ENCODE results near the gene NTN3. TPM values are rescaled to one million over a fixed set of nuclear protein-coding genes. Genes with fewer than 3 reads are reported as not detected.

NTN3 gene
- total RNA-seq, 1 donor = 0.36 TPM

DNA sequence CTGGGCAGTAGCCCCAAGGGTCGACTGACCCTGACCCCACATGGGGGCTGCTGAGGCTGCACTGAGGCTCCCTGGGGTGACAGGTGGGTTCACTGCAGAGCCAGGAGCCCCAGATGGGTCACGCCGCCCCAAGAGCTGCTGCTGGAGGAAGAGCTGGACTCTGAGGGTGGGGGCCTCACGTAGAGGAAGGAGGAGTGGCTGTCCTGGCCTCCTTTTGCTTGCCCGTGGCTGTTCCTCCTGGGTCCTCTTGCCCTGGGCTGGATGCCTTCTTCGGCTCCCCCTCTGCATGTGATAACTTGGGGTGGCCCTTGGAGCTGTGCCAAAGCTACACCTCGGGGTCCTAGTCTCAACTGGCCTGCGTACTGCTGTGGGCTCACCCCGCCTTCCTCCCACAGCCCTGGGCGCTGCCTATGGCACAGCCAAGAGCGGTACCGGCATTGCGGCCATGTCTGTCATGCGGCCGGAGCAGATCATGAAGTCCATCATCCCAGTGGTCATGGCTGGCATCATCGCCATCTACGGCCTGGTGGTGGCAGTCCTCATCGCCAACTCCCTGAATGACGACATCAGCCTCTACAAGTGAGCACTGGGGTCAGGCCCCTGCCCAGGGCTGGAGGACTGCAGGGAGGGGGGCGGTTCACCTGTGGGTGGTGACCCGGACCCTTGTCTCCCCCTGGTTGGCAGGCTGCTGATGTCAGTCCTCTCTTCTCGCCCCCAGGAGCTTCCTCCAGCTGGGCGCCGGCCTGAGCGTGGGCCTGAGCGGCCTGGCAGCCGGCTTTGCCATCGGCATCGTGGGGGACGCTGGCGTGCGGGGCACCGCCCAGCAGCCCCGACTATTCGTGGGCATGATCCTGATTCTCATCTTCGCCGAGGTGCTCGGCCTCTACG, 48.0 kb downstream of the NTN3 start:
- no peak overlapping the region for H2AFZ ChIP-seq (ENCODE audit: low read length)
- no peak overlapping the region for H3K4me3 ChIP-seq (ENCODE audit: insufficient read depth, low read length)
- no peak overlapping the region for H3K4me2 ChIP-seq (ENCODE audit: insufficient read depth, low read length)
- H3K27ac ChIP-seq (ENCODE audit: low read depth, low read length) = no peak overlapping the region
- peak; percentile 78 for DNase-seq (ENCODE audit: insufficient read length, low spot score, missing footprints)
- peaks cover 21% of the 10 kb centered on the region for H3K36me3 ChIP-seq (ENCODE audit: insufficient read depth, low read length)
- H3K9me3 ChIP-seq (ENCODE audit: low read depth, low read length) = no peaks in the 10 kb centered on the region
- peaks cover 63% of the 10 kb centered on the region for H4K20me1 ChIP-seq (ENCODE audit: insufficient read depth, low read length)
- no peaks in the 10 kb centered on the region for H3K27me3 ChIP-seq (ENCODE audit: insufficient read depth, low read length)
- TF ChIP-seq, protein P1, sequence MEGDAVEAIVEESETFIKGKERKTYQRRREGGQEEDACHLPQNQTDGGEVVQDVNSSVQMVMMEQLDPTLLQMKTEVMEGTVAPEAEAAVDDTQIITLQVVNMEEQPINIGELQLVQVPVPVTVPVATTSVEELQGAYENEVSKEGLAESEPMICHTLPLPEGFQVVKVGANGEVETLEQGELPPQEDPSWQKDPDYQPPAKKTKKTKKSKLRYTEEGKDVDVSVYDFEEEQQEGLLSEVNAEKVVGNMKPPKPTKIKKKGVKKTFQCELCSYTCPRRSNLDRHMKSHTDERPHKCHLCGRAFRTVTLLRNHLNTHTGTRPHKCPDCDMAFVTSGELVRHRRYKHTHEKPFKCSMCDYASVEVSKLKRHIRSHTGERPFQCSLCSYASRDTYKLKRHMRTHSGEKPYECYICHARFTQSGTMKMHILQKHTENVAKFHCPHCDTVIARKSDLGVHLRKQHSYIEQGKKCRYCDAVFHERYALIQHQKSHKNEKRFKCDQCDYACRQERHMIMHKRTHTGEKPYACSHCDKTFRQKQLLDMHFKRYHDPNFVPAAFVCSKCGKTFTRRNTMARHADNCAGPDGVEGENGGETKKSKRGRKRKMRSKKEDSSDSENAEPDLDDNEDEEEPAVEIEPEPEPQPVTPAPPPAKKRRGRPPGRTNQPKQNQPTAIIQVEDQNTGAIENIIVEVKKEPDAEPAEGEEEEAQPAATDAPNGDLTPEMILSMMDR (IDR thresholded peaks at IDR 0.05; ENCODE audit: extremely low read depth, low read depth, low read length) = peak; percentile 9
- peaks cover 38% of the 10 kb centered on the region for H3K4me1 ChIP-seq (ENCODE audit: insufficient read depth, low read length)
- peaks cover 92% of the 10 kb centered on the region for H3K79me2 ChIP-seq (ENCODE audit: insufficient read depth, low read length)

DNA sequence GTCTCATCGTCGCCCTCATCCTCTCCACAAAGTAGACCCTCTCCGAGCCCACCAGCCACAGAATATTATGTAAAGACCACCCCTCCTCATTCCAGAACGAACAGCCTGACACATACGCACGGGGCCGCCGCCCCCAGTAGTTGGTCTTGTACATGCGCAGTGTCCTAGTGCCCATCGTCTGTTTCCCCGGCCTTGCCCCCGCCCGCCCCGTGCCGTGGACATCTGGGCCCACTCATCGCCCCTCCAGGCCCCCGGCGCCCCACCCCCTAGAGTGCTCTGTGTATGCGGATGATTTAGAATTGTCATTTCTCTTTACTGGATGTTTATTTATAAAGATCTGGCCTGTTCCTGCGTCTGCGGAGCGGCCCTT, 48.6 kb downstream of the NTN3 start:
- Histone ChIP-seq H3K79me2 (ENCODE audit: insufficient read depth, low read length) (peaks cover 92% of the 10 kb centered on the region), H3K4me3 (ENCODE audit: insufficient read depth, low read length) (no peak overlapping the region), H2AFZ (ENCODE audit: low read length) (no peak overlapping the region), H3K27ac (ENCODE audit: low read depth, low read length) (peak overlapping the region; percentile 41), H3K4me2 (ENCODE audit: insufficient read depth, low read length) (peak overlapping the region; percentile 65), H3K27me3 (ENCODE audit: insufficient read depth, low read length) (no peaks in the 10 kb centered on the region), H3K9me3 (ENCODE audit: low read depth, low read length) (no peaks in the 10 kb centered on the region), H3K4me1 (ENCODE audit: insufficient read depth, low read length) (peaks cover 38% of the 10 kb centered on the region), H3K36me3 (ENCODE audit: insufficient read depth, low read length) (peaks cover 27% of the 10 kb centered on the region), H4K20me1 (ENCODE audit: insufficient read depth, low read length) (peaks cover 60% of the 10 kb centered on the region)
- TF ChIP-seq, protein P1 (IDR thresholded peaks at IDR 0.05; ENCODE audit: extremely low read depth, low read depth, low read length) = no peak
- no peak for DNase-seq (ENCODE audit: insufficient read length, low spot score, missing footprints)

DNA sequence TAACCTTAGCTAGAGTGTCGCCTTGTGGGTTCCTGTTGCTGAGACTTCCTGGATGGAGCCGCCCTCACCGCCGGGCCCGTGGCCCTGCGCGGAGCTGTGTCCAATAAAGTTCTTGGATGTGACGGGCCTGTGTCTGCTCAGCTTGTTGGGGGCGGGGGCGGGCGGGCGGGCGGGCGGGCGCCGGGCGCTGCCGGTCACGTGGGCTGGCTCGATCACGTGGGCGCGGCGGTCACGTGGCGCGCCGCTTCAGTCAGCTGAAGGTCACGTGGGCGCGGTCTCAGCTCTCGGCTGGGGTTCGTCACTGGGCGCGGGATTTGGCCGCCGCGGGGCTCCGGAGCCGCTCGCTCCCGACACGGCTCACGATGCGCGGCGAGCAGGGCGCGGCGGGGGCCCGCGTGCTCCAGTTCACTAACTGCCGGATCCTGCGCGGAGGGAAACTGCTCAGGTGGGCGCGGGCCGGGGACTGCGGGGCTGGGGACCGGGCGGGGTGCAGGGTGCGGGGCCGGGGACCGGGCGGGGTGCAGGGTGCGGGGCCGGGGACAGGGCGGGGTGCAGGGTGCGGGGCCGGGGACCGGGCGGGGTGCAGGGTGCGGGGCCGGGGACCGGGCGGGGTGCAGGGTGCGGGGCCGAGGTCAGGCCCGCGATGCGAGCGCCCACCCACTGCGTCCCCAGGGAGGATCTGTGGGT, 49.1 kb downstream of the NTN3 start, which contains the start of gene AMDHD2:
AMDHD2 (plus strand) TSS at position 275 of the 687 bp plus-strand sequence; CDS start at position 363, 88 bp downstream.
- Histone ChIP-seq H3K36me3 (ENCODE audit: insufficient read depth, low read length) (peaks cover 31% of the 10 kb centered on the region), H3K4me1 (ENCODE audit: insufficient read depth, low read length) (peaks cover 36% of the 10 kb centered on the region), H3K4me3 (ENCODE audit: insufficient read depth, low read length) (peak within 1 kb of the TSS; percentile 75), H3K4me2 (ENCODE audit: insufficient read depth, low read length) (peak within 1 kb of the TSS; percentile 86), H3K27me3 (ENCODE audit: insufficient read depth, low read length) (no peaks in the 10 kb centered on the region), H3K9me3 (ENCODE audit: low read depth, low read length) (no peaks in the 10 kb centered on the region), H4K20me1 (ENCODE audit: insufficient read depth, low read length) (peaks cover 54% of the 10 kb centered on the region), H2AFZ (ENCODE audit: low read length) (no peak within 1 kb of the TSS), H3K79me2 (ENCODE audit: insufficient read depth, low read length) (peaks cover 91% of the 10 kb centered on the region), H3K27ac (ENCODE audit: low read depth, low read length) (peak within 1 kb of the TSS; percentile 56)
- TF ChIP-seq, protein P1 (IDR thresholded peaks at IDR 0.05; ENCODE audit: extremely low read depth, low read depth, low read length) = no peak
- DNase-seq (ENCODE audit: insufficient read length, low spot score, missing footprints) = peak; percentile 100
